HL-60 (cell line): Measurements from ENCODE around the gene SNURF.

Source experiments
- CTCF ChIP-seq: IDR thresholded peaks from one replicate; pipeline ENCODE4 v1.5.1; 2011; ENCODE audit warnings: low read length, control low read depth, inconsistent platforms; ENCODE audit not compliant: insufficient read depth
- GABPA ChIP-seq: IDR thresholded peaks from 2 replicates; pipeline ENCODE4 v1.6.1; 2012; ENCODE audit warnings: low read depth
- POLR2AphosphoS5 ChIP-seq: IDR thresholded peaks from 2 replicates; pipeline ENCODE4 v1.6.1; 2012; ENCODE audit warnings: low read depth
- SPI1 ChIP-seq: IDR thresholded peaks from 2 replicates; pipeline ENCODE4 v1.6.1; 2012; ENCODE audit warnings: low read depth, mild to moderate bottlenecking, borderline replicate concordance
- TF ChIP-seq, protein P1 (sequence below): IDR thresholded peaks from 2 replicates; pipeline ENCODE4 v1.6.1; 2012; ENCODE audit warnings: low read depth; ENCODE audit not compliant: insufficient replicate concordance

DNA sequence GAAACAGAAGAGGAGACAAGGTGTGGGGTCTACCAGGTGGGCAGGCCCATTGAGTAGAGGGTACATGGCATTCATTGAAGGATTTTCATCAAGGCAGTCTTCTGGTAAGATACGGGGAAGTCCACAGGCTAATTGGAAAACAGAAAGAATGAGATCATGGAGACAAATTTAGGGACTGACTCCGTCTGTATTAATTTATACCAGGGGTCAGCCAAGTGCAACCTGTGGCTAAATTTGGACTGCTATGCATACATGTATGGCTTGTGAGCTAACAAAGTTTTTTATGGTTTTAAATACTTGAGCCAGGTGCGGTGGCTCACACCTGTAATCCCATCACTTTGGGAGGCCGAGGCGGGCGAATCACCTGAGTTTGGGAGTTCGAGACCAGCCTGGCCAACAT, 21.1 kb upstream of the SNURF start:
- TF ChIP-seq CTCF (no peak), POLR2AphosphoS5 (no peak), GABPA (no peak), SPI1 (no peak)
- TF ChIP-seq, protein P1, sequence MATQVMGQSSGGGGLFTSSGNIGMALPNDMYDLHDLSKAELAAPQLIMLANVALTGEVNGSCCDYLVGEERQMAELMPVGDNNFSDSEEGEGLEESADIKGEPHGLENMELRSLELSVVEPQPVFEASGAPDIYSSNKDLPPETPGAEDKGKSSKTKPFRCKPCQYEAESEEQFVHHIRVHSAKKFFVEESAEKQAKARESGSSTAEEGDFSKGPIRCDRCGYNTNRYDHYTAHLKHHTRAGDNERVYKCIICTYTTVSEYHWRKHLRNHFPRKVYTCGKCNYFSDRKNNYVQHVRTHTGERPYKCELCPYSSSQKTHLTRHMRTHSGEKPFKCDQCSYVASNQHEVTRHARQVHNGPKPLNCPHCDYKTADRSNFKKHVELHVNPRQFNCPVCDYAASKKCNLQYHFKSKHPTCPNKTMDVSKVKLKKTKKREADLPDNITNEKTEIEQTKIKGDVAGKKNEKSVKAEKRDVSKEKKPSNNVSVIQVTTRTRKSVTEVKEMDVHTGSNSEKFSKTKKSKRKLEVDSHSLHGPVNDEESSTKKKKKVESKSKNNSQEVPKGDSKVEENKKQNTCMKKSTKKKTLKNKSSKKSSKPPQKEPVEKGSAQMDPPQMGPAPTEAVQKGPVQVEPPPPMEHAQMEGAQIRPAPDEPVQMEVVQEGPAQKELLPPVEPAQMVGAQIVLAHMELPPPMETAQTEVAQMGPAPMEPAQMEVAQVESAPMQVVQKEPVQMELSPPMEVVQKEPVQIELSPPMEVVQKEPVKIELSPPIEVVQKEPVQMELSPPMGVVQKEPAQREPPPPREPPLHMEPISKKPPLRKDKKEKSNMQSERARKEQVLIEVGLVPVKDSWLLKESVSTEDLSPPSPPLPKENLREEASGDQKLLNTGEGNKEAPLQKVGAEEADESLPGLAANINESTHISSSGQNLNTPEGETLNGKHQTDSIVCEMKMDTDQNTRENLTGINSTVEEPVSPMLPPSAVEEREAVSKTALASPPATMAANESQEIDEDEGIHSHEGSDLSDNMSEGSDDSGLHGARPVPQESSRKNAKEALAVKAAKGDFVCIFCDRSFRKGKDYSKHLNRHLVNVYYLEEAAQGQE, result no peak
